ACC112 (cell line): Measurements from ENCODE around the gene CEBPG.

Experiments used
- H2AFZ ChIP-seq: fragments of 200-600 bp; sonication (generic); one replicate; pipeline ENCODE4 v1.6.0; 2017; ENCODE audit warnings: antibody characterized with exemption, low read length; ENCODE audit not compliant: unreplicated experiment
- H3K27ac ChIP-seq: fragments of 200-600 bp; sonication (generic); 2 replicates; pipeline ENCODE4 v1.5.1; 2014; ENCODE audit warnings: low read depth, mild to moderate bottlenecking, antibody characterized with exemption, low read length, moderate library complexity
- H3K27me3 ChIP-seq: fragments of 200-600 bp; sonication (generic); 2 replicates; pipeline ENCODE4 v1.6.1; 2014; ENCODE audit warnings: mild to moderate bottlenecking, antibody characterized with exemption, low read length, moderate library complexity, mixed read lengths; ENCODE audit not compliant: insufficient read depth
- H3K36me3 ChIP-seq: fragments of 200-600 bp; sonication (generic); 2 replicates; pipeline ENCODE4 v1.6.1; 2016; ENCODE audit warnings: mild to moderate bottlenecking, antibody characterized with exemption, low read length, moderate library complexity, mixed read lengths; ENCODE audit not compliant: insufficient read depth
- H3K4me1 ChIP-seq: fragments of 200-600 bp; sonication (generic); one replicate; pipeline ENCODE4 v1.6.1; 2016; ENCODE audit warnings: low read length, mixed read lengths; ENCODE audit not compliant: insufficient read depth, unreplicated experiment, control insufficient read depth
- H3K4me3 ChIP-seq: fragments of 200-600 bp; sonication (generic); 2 replicates; pipeline ENCODE4 v1.5.1; 2014; ENCODE audit warnings: mild to moderate bottlenecking, low read depth, low read length
- H3K79me2 ChIP-seq: fragments of 200-600 bp; sonication (generic); one replicate; pipeline ENCODE4 v1.6.0; 2016; ENCODE audit warnings: low read length; ENCODE audit not compliant: control insufficient read depth, unreplicated experiment, insufficient read depth

CEBPG gene

DNA sequence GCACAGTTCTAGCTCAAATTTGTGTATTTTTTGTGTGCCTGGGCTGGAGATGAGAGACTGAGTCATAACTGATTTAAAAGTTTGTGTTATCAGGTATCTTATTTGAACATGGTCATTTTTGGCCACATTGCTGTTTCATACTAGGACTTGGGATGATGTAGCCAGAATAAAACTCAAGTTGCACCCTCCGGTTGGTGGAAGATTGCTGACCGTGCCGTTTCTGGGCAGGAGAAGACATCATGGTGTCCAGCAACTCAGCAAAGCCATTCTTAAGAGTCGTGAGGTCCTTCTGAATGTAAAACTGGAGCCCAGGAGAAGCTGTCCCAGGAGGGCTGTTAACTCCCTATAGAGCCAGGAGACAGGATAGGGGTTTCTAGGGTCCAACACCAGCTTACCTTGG lies 7.6 kb downstream of the CEBPG start:
- H3K27me3 ChIP-seq: no peaks in the 10 kb centered on the region
- H3K36me3 ChIP-seq: peaks cover 14% of the 10 kb centered on the region; the same call in 1 of the 2 replicates
- H3K4me3 ChIP-seq: no peak overlapping the region
- peaks cover 15% of the 10 kb centered on the region for H3K4me1 ChIP-seq
- no peak overlapping the region for H3K27ac ChIP-seq
- H3K79me2 ChIP-seq: peaks cover 65% of the 10 kb centered on the region
- no peak overlapping the region for H2AFZ ChIP-seq

DNA sequence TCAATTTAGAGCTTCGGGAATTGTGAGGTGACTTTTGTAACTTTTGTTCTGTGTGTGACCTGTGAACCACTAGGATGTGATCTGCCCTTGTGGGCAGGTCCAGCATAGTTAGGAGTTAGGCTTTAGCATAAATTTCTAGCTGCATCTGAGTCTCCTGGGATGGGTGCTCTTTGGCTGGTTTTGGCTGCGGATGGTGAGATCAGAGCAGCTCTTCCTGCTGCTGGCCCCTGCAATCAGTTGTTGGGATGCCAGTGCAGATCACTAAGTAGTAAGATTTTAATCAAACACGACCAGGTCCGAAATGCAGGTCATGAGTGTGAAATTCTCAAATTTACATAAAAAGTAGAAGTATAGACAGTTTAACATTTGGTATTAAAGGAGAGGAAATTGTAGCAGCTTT lies 8.5 kb downstream of the CEBPG start:
- Histone ChIP-seq H3K4me1 (peaks cover 7% of the 10 kb centered on the region), H2AFZ (no peak overlapping the region), H3K27ac (no peak overlapping the region), H3K36me3 (peaks cover 14% of the 10 kb centered on the region; the same call in 1 of the 2 replicates), H3K4me3 (no peak overlapping the region), H3K27me3 (no peaks in the 10 kb centered on the region), H3K79me2 (peaks cover 56% of the 10 kb centered on the region)

DNA sequence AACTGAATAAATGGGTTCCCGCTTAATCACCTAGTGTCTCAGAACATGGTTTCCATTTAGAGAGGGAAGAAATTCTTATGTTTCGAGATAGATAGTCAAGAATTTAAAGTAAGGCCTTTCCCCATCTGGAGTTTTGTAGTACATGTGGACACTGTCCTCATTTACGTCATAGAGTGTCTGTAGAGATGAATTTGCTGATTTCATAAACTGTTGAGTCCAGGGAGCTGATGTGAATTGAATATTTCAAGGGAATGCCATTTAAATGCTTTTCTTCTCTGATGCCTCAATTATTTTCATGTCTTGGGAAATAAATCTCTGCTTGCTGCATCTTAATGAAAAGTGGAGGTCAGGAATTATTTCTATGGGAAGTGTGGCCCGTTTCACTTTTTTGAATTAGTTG lies 9.5 kb downstream of the CEBPG start:
- no peaks in the 10 kb centered on the region for H3K4me1 ChIP-seq
- H3K36me3 ChIP-seq: peaks cover 14% of the 10 kb centered on the region; the same call in 1 of the 2 replicates
- no peak overlapping the region for H3K4me3 ChIP-seq
- H3K79me2 ChIP-seq: peaks cover 47% of the 10 kb centered on the region
- no peak overlapping the region for H2AFZ ChIP-seq
- no peaks in the 10 kb centered on the region for H3K27me3 ChIP-seq
- H3K27ac ChIP-seq: no peak overlapping the region

DNA sequence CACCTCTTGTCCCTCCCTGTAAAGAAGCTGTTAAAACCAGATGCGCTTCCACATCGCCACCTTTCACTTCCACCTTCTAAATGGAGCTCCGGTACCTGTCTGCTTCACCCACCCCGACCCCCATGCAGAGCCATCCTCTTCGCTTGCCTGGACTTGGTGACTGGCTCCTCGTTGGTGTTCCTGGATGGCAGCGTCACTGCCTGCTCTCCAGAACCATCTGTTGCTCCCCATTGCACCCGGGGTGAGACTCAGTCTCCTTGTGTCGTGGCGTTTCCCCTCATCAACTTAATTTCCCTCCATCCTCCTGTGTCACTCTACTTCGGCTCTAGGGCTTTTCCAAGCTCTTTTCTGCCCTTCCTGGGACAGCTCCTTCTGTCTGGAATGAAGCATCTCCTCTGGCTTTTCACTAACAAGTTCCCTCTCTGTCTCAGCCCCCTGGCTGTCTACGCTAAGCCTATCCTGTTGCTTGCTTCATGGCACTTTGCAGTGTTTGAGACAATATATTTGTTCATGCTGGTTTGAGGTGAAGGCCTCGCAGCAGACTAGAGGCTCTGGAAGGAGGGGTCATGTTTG lies 10.3 kb downstream of the CEBPG start:
- Histone ChIP-seq H2AFZ (no peak overlapping the region), H3K36me3 (peaks cover 14% of the 10 kb centered on the region; the same call in 1 of the 2 replicates), H3K4me1 (no peaks in the 10 kb centered on the region), H3K4me3 (no peak overlapping the region), H3K27me3 (no peaks in the 10 kb centered on the region), H3K27ac (no peak overlapping the region), H3K79me2 (peaks cover 39% of the 10 kb centered on the region)

DNA sequence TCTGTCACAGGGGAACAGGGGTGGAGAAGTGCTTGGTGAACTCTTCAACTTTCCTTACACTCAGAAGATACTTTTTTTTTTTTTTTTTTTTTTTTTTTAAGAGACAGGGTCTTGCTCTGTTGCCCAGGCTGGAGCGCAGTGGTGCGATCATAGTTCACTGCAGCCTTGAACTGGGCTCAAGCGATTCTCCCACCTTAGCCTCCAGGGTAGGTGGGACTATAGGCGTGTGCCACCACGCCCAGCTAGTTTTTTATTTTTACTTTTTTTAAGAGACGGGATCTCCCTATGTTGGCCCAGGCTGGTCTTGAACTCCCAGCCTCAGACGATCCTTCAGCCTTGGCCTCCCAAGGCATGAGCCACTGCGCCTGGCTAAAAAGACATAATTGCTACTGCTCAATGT lies 11.5 kb downstream of the CEBPG start:
- Histone ChIP-seq H3K4me3 (no peak overlapping the region), H2AFZ (no peak overlapping the region), H3K4me1 (peaks cover under 1% of the 10 kb centered on the region), H3K79me2 (peaks cover 27% of the 10 kb centered on the region), H3K27ac (no peak overlapping the region), H3K36me3 (0 out of 2 replicates have a peak, but pooled peaks cover 3% of the 10 kb centered on the region), H3K27me3 (no peaks in the 10 kb centered on the region)

DNA sequence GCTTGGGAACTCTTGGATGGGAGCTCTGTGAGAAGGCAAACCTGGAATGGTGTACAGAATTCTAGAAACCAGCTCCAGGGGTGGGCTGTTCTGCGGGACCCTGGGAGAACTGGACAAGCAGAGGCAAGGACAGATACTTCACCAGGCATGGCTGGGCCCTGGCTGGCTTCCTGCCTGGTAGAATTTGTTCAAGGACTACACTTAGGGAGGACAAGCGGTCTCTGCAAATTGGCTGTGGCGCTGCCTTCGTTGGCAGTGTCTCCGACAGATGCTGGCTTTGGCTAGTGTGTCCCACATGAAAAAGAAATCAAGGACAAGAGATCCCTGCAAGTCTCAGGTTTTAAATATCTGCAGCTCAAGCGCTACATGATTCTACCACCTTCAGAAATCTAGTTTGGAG lies 12.4 kb downstream of the CEBPG start:
- H3K4me3 ChIP-seq: no peak overlapping the region
- peaks cover 5% of the 10 kb centered on the region for H3K4me1 ChIP-seq
- no peaks in the 10 kb centered on the region for H3K36me3 ChIP-seq
- H3K27ac ChIP-seq: no peak overlapping the region
- H2AFZ ChIP-seq: no peak overlapping the region
- H3K27me3 ChIP-seq: no peaks in the 10 kb centered on the region
- peaks cover 21% of the 10 kb centered on the region for H3K79me2 ChIP-seq

DNA sequence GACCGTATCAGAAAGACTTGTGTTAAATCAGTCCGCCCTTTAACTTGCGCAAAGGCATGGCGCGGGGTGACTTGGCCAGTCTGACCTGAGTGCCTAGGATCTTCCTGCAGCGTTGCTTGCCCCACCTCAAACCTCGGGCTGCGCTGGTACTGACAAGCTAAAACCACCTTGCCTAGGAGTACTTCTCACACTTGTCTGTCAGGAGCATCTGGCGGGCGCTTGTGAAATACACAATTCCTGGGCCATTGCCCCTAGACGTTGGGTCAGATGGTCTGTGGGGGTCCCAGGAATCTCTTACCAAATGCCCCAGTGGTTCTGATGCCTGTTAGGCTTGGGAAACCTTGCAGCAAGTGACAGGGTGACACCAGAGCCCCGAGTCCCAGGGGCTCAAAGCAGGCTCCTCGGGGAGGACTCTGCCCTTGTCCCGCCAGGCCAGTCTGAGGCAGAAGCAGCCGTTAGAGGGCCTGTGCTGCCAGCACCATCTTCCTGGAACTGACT lies 12.9 kb downstream of the CEBPG start:
- Histone ChIP-seq H3K4me1 (peaks cover 5% of the 10 kb centered on the region), H3K27ac (no peak overlapping the region), H3K27me3 (no peaks in the 10 kb centered on the region), H3K4me3 (no peak overlapping the region), H3K79me2 (peaks cover 16% of the 10 kb centered on the region), H2AFZ (no peak overlapping the region), H3K36me3 (no peaks in the 10 kb centered on the region)

DNA sequence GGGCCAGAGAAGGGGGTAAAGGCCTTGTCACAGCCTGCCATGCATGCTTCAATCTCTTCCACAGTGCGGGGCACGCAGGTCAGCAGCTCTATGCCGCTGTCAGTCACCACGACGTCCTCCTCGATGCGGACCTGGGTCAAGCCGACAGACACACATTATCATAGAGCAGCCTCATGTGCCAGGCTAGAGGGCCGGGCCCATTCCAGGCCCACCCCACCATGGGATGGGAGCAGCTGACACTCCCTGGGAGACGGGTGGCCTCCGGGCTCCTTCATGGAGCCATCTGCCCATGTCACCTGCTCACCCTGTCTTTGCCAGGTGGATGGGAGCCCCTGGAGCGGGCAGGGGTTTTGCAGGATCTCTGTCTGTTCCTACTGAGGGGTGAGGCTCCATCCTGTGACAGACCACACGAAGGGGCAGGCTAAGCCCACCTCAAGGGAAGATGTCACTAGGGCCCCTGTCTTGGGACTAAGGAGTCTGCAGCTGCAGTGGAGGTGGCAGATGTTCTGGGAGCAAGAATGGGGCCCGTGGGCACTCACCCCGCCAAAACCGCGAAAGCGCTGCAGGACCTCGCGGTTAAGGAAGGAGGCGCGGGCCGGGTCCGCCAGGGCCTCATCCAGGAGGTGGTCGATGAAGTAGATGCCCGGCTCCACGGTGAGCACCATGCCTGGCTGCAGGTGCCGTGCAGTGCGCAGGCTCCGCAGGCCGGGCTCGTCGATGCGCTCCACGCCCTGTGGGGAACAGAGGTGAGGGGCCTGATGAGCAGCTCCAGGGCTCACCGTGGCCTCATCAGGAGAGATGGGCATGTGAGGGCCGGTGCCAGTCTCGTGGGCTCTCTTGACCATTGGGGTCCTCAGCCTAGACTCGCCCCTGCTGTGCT lies 14.1 kb downstream of the CEBPG start:
- Histone ChIP-seq H3K79me2 (peaks cover 8% of the 10 kb centered on the region), H3K4me3 (no peak overlapping the region), H3K27me3 (no peaks in the 10 kb centered on the region), H3K36me3 (no peaks in the 10 kb centered on the region), H3K4me1 (peaks cover 9% of the 10 kb centered on the region), H3K27ac (no peak overlapping the region), H2AFZ (no peak overlapping the region)

DNA sequence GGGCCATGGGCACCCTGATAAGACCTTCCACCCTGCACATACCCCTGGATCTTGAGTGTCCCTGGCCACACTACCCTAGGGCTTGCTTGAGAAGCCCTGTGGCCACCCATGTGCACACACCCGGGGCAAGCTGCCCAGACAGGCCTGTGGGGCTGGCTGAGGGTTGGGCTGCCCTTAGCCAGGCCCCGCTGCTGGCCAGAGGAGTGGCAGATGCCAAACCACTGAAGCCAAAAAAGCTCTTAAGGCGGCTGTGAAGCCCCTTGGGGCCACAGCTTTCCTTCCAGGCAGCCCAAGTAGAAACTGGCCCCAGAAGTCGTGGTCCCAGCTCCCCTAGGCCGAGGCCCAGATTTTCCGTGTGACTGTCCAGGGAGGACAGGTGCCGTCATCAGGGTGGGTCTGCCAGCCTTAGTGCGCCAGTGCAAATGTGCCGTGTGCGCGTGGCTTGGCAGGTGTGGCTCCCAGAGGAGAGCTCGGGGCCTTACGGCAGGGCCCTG lies 14.8 kb downstream of the CEBPG start:
- H3K27me3 ChIP-seq: no peaks in the 10 kb centered on the region
- H3K27ac ChIP-seq: no peak overlapping the region
- no peaks in the 10 kb centered on the region for H3K36me3 ChIP-seq

DNA sequence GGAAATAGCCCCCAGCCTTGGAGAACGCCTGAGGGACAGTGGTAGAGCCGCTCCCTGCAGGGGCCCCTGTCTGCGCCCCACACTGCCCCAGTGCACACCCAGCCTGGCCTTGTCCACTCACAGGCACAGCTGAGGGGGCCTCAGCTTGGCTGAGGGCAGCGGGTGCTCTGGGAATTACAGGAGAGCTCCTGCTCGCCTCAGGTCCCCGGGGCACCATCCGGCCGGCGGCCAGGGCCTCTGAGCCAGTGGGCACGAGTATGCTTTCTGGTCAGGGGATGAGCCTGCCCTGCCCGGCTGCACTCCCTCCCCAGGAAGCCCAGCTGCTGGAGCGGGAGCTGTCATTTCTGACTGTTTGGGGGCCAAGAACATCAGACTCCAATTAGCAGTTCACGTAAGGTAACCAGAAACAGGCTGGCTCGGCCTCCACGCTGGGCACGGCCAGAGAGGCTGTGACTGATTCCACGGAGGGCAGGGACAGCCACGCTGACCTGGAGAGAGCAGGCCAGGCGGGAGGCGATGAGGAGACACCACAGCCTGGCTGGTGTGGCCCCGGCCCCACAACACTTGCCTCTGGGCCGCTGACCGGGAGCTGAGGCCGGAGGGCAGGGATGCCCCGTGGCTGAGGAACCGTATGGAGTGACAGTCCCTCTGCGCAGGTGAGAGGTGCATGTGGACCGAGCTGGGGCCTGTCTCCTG lies 15.4 kb downstream of the CEBPG start:
- Histone ChIP-seq H3K4me3 (no peak overlapping the region), H3K4me1 (peaks cover 15% of the 10 kb centered on the region), H3K79me2 (no peaks in the 10 kb centered on the region), H2AFZ (no peak overlapping the region), H3K27me3 (no peaks in the 10 kb centered on the region), H3K27ac (no peak overlapping the region), H3K36me3 (no peaks in the 10 kb centered on the region)

More for the DNA sequence above, 14.8 kb downstream of the CEBPG start:
- peaks cover 3% of the 10 kb centered on the region for H3K79me2 ChIP-seq
- peaks cover 9% of the 10 kb centered on the region for H3K4me1 ChIP-seq
- no peak overlapping the region for H3K4me3 ChIP-seq
- no peak overlapping the region for H2AFZ ChIP-seq
